Activated CD4-positive, alpha-beta T cell treated with anti-CD3 and anti-CD28 coated beads, Interleukin-2, Interleukin-6, amounts not matched to agents 100 ng/mL and 50 ng/mL, durations not matched to agents 16 hours and 8 hours (primary cell): ENCODE results near the gene CLMP.

Experiments
- DNase-seq: peaks from one replicate; pipeline ENCODE4 v3.0.0-alpha.2; 2020

CLMP gene

GRCh38 chr11:123195188-123196059, at the start of gene CLMP:
Gene CLMP, minus strand, starts transcription at chr11:123195248. Its CDS starts 308 bp downstream, at chr11:123194940.
- no peak for DNase-seq

- no peak for DNase-seq
Measured at GRCh38 chr11:123241874-123242543, 47.0 kb upstream of the CLMP start.

- no peak for DNase-seq
Measured at GRCh38 chr11:123241294-123241693, 46.2 kb upstream of the CLMP start.

- DNase-seq: no peak
Measured at GRCh38 chr11:123239191-123240150, 44.4 kb upstream of the CLMP start.

- DNase-seq: no peak
Measured at GRCh38 chr11:123238297-123238696, 43.2 kb upstream of the CLMP start.

- no peak for DNase-seq
Measured at GRCh38 chr11:123236879-123237278, 41.8 kb upstream of the CLMP start.

- no peak for DNase-seq
Measured at GRCh38 chr11:123235656-123236261, 40.7 kb upstream of the CLMP start.

- peak; percentile 45 for DNase-seq
Measured at GRCh38 chr11:123235117-123235655, 40.1 kb upstream of the CLMP start.

GRCh38 chr11:123233975-123234334, 38.9 kb upstream of the CLMP start:
- DNase-seq: peak; percentile 8

- DNase-seq: peak; percentile 41
Measured at GRCh38 chr11:123233280-123233974, 38.4 kb upstream of the CLMP start.

- DNase-seq: no peak
Measured at GRCh38 chr11:123231777-123232176, 36.7 kb upstream of the CLMP start.

GRCh38 chr11:123231256-123231655, 36.2 kb upstream of the CLMP start:
- no peak for DNase-seq

GRCh38 chr11:123230346-123230745, 35.3 kb upstream of the CLMP start:
- DNase-seq: no peak

GRCh38 chr11:123228496-123229163, 33.6 kb upstream of the CLMP start:
- no peak for DNase-seq

GRCh38 chr11:123227763-123228495, 32.9 kb upstream of the CLMP start:
- DNase-seq: no peak

- DNase-seq: no peak
Measured at GRCh38 chr11:123221584-123221983, 26.5 kb upstream of the CLMP start.

- no peak for DNase-seq
Measured at GRCh38 chr11:123221096-123221561, 26.1 kb upstream of the CLMP start.

GRCh38 chr11:123219066-123219690, 24.1 kb upstream of the CLMP start:
- no peak for DNase-seq

GRCh38 chr11:123218451-123218850, 23.4 kb upstream of the CLMP start:
- DNase-seq: no peak

- no peak for DNase-seq
Measured at GRCh38 chr11:123217897-123218296, 22.8 kb upstream of the CLMP start.
